HG03520 (cell line): Measurements from ENCODE around the gene CRYZL1.

Experiments
- ATAC-seq: cut with Tn5 transposase; IDR thresholded peaks from one replicate; pipeline ENCODE4 v1.9.1; 2021; ENCODE audit warnings: mild to moderate bottlenecking, moderate library complexity; ENCODE audit not compliant: unreplicated experiment

CRYZL1 gene

GRCh38 chr21:33662046-33662445, 20.5 kb upstream of the CRYZL1 start:
- ATAC-seq: no peak

- ATAC-seq: no peak
Measured at GRCh38 chr21:33661146-33661545, 19.6 kb upstream of the CRYZL1 start.

GRCh38 chr21:33660406-33660805, 18.9 kb upstream of the CRYZL1 start:
- ATAC-seq: no peak

GRCh38 chr21:33659568-33659949, 18.0 kb upstream of the CRYZL1 start:
- no peak for ATAC-seq

GRCh38 chr21:33658919-33659567, 17.5 kb upstream of the CRYZL1 start:
- ATAC-seq: no peak

GRCh38 chr21:33657124-33657820, 15.7 kb upstream of the CRYZL1 start:
- no peak for ATAC-seq

GRCh38 chr21:33655588-33656221, 14.2 kb upstream of the CRYZL1 start:
- no peak for ATAC-seq

GRCh38 chr21:33654412-33654811, 12.9 kb upstream of the CRYZL1 start:
- no peak for ATAC-seq

GRCh38 chr21:33651965-33652680, 10.6 kb upstream of the CRYZL1 start:
- no peak for ATAC-seq

- ATAC-seq: no peak
Measured at GRCh38 chr21:33650929-33651509, 9.5 kb upstream of the CRYZL1 start.

GRCh38 chr21:33650230-33650629, 8.7 kb upstream of the CRYZL1 start:
- no peak for ATAC-seq

- no peak for ATAC-seq
Measured at GRCh38 chr21:33648555-33648954, 7.0 kb upstream of the CRYZL1 start.

GRCh38 chr21:33647587-33647986, 6.0 kb upstream of the CRYZL1 start:
- ATAC-seq: no peak

- no peak for ATAC-seq
Measured at GRCh38 chr21:33645730-33646129, 4.2 kb upstream of the CRYZL1 start.

- no peak for ATAC-seq
Measured at GRCh38 chr21:33644383-33645074, 3.0 kb upstream of the CRYZL1 start.

GRCh38 chr21:33643658-33644311, 2.2 kb upstream of the CRYZL1 start:
- no peak for ATAC-seq

GRCh38 chr21:33642896-33643657, 1.5 kb upstream of the CRYZL1 start:
- no peak for ATAC-seq

GRCh38 chr21:33642027-33642895, 720 bp upstream of the CRYZL1 start, which contains the start of gene ITSN1:
ITSN1 (plus strand) TSS chr21:33642501; CDS start chr21:33718829, 76,328 bp downstream.
- peak; percentile 77 for ATAC-seq
